Measurements from ENCODE around the gene APLP2.

The APLP2 gene

GRCh38 chr11:130144141-130144540, 74.4 kb downstream of the APLP2 start:
- H3F3A ChIP-seq (ENCODE audit: insufficient read depth) = peaks cover 23% of the 10 kb centered on the region; the same call in 1 of the 2 replicates
- no peaks in the 10 kb centered on the region for H3K9me3 ChIP-seq (ENCODE audit: insufficient read depth, low read length)
- no peak overlapping the region for H3K4me2 ChIP-seq (ENCODE audit: low read depth, low read length, poor library complexity, severe bottlenecking)
- no peak overlapping the region for H3K27ac ChIP-seq (ENCODE audit: low read depth, low read length)
- no peaks in the 10 kb centered on the region for H3K79me2 ChIP-seq (ENCODE audit: insufficient read depth, low read length)
- no peak overlapping the region for H2AFZ ChIP-seq (ENCODE audit: low read depth, low read length, severe bottlenecking)
- H3K36me3 ChIP-seq (ENCODE audit: low read length) = no peaks in the 10 kb centered on the region
- no peak overlapping the region for H3K4me3 ChIP-seq (ENCODE audit: insufficient read depth, low read length, poor library complexity, severe bottlenecking)
- H3K9me2 ChIP-seq (replicated peaks; ENCODE audit: insufficient read depth, low read length) = no peaks in the 10 kb centered on the region
- no peaks in the 10 kb centered on the region for H3K27me3 ChIP-seq (ENCODE audit: low read length)
- no peaks in the 10 kb centered on the region for H4K20me1 ChIP-seq (ENCODE audit: low read depth, low read length)
- no peak for TF ChIP-seq EZH2phosphoT487 (conservative IDR thresholded peaks at IDR 0.05; ENCODE audit: low read length)
- TF ChIP-seq, protein P1, sequence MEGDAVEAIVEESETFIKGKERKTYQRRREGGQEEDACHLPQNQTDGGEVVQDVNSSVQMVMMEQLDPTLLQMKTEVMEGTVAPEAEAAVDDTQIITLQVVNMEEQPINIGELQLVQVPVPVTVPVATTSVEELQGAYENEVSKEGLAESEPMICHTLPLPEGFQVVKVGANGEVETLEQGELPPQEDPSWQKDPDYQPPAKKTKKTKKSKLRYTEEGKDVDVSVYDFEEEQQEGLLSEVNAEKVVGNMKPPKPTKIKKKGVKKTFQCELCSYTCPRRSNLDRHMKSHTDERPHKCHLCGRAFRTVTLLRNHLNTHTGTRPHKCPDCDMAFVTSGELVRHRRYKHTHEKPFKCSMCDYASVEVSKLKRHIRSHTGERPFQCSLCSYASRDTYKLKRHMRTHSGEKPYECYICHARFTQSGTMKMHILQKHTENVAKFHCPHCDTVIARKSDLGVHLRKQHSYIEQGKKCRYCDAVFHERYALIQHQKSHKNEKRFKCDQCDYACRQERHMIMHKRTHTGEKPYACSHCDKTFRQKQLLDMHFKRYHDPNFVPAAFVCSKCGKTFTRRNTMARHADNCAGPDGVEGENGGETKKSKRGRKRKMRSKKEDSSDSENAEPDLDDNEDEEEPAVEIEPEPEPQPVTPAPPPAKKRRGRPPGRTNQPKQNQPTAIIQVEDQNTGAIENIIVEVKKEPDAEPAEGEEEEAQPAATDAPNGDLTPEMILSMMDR (IDR thresholded peaks at IDR 0.05; ENCODE audit: insufficient read depth, low read length, poor library complexity, severe bottlenecking) = no peak
- no peak overlapping the region for H3K9ac ChIP-seq (ENCODE audit: low read length)

DNA sequence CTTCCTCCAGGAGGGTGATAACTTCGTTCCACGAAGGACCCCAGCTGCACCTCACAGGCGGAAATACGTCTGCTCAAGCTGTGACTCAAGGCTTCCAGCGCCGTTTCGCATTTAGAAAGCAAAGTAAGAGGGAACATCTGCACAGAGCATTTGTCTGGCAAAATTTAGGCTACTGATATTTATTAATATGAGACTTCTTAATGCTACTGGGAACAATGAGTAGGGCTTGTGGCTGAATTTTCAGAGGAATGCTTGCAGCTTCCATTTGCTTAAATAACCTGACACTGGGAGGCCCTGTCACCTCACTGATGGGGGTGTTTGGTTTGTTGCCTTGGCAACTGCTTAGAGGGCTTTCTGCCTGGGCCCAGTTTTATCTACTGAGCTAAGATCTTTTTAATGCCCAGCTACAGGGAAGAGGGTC, 75.2 kb downstream of the APLP2 start:
- no peaks in the 10 kb centered on the region for H3K79me2 ChIP-seq (ENCODE audit: insufficient read depth, low read length)
- H2AFZ ChIP-seq (ENCODE audit: low read depth, low read length, severe bottlenecking) = no peak overlapping the region
- peak overlapping the region; percentile 32; the same call in 1 of the 2 replicates for H3K27ac ChIP-seq (ENCODE audit: low read depth, low read length)
- no peaks in the 10 kb centered on the region for H3K27me3 ChIP-seq (ENCODE audit: low read length)
- H3K4me3 ChIP-seq (ENCODE audit: insufficient read depth, low read length, poor library complexity, severe bottlenecking) = no peak overlapping the region
- no peak overlapping the region for H3K4me2 ChIP-seq (ENCODE audit: low read depth, low read length, poor library complexity, severe bottlenecking)
- H4K20me1 ChIP-seq (ENCODE audit: low read depth, low read length) = no peaks in the 10 kb centered on the region
- H3F3A ChIP-seq (ENCODE audit: insufficient read depth) = peaks cover 26% of the 10 kb centered on the region; the same call in 1 of the 2 replicates
- TF ChIP-seq, protein P1 (IDR thresholded peaks at IDR 0.05; ENCODE audit: insufficient read depth, low read length, poor library complexity, severe bottlenecking) = no peak
- no peak for TF ChIP-seq EZH2phosphoT487 (conservative IDR thresholded peaks at IDR 0.05; ENCODE audit: low read length)
- H3K36me3 ChIP-seq (ENCODE audit: low read length) = no peaks in the 10 kb centered on the region
- no peak overlapping the region for H3K9ac ChIP-seq (ENCODE audit: low read length)
- no peaks in the 10 kb centered on the region for H3K9me2 ChIP-seq (replicated peaks; ENCODE audit: insufficient read depth, low read length)
- no peaks in the 10 kb centered on the region for H3K9me3 ChIP-seq (ENCODE audit: insufficient read depth, low read length)

- Histone ChIP-seq H4K20me1 (ENCODE audit: low read depth, low read length) (no peaks in the 10 kb centered on the region), H3K9ac (ENCODE audit: low read length) (no peak overlapping the region), H3F3A (ENCODE audit: insufficient read depth) (peaks cover 31% of the 10 kb centered on the region), H3K4me3 (ENCODE audit: insufficient read depth, low read length, poor library complexity, severe bottlenecking) (no peak overlapping the region), H2AFZ (ENCODE audit: low read depth, low read length, severe bottlenecking) (no peak overlapping the region), H3K36me3 (ENCODE audit: low read length) (no peaks in the 10 kb centered on the region), H3K27me3 (ENCODE audit: low read length) (no peaks in the 10 kb centered on the region), H3K9me2 (replicated peaks; ENCODE audit: insufficient read depth, low read length) (no peaks in the 10 kb centered on the region), H3K27ac (ENCODE audit: low read depth, low read length) (peak overlapping the region; percentile 32; the same call in 1 of the 2 replicates), H3K9me3 (ENCODE audit: insufficient read depth, low read length) (no peaks in the 10 kb centered on the region), H3K79me2 (ENCODE audit: insufficient read depth, low read length) (no peaks in the 10 kb centered on the region), H3K4me2 (ENCODE audit: low read depth, low read length, poor library complexity, severe bottlenecking) (no peak overlapping the region)
- no peak for TF ChIP-seq EZH2phosphoT487 (conservative IDR thresholded peaks at IDR 0.05; ENCODE audit: low read length)
- TF ChIP-seq, protein P1 (IDR thresholded peaks at IDR 0.05; ENCODE audit: insufficient read depth, low read length, poor library complexity, severe bottlenecking) = no peak
Measured at GRCh38 chr11:130145311-130145812, 75.7 kb downstream of the APLP2 start.
